Measurements from ENCODE around the gene GIT2. TPM values are rescaled to one million over a fixed set of nuclear protein-coding genes. Genes with fewer than 3 reads are reported as not detected.
"Not testable (repeated sequence)": the region's sequence is repeated elsewhere in the genome, so short reads cannot be mapped to it uniquely, and the experiment has no call there.

The GIT2 gene
- polyA plus RNA-seq, 4 donors = 26.5 to 55.1 (median 42.4) TPM

- no peak for DNase-seq (ENCODE audit: low read depth in 4 of 4, low spot score in 2 of 4)
These were observed 45.5 kb downstream of the GIT2 start for GRCh38 chr12:109950625-109951024.

- peak in 1 of 4 donors; percentile 53 for DNase-seq (ENCODE audit: low read depth in 4 of 4, low spot score in 2 of 4)
These were observed 47.1 kb downstream of the GIT2 start for GRCh38 chr12:109949089-109949488.

- DNase-seq (ENCODE audit: low read depth in 4 of 4, low spot score in 2 of 4) = no peak
These were observed 47.8 kb downstream of the GIT2 start for GRCh38 chr12:109948368-109948767.

GRCh38 chr12:109947521-109947920 is 48.6 kb downstream of the GIT2 start:
- DNase-seq (ENCODE audit: low read depth in 4 of 4, low spot score in 2 of 4) = no peak

- no peak for DNase-seq (ENCODE audit: low read depth in 4 of 4, low spot score in 2 of 4)
These were observed 49.3 kb downstream of the GIT2 start for GRCh38 chr12:109946913-109947312.

- DNase-seq (ENCODE audit: low read depth in 4 of 4, low spot score in 2 of 4) = no peak
These were observed 49.7 kb downstream of the GIT2 start for GRCh38 chr12:109946505-109946904.

GRCh38 chr12:109944561-109945359 is 51.4 kb downstream of the GIT2 start:
- no peak for DNase-seq (ENCODE audit: low read depth in 4 of 4, low spot score in 2 of 4)

- no peak for DNase-seq (ENCODE audit: low read depth in 4 of 4, low spot score in 2 of 4)
These were observed 52.4 kb downstream of the GIT2 start for GRCh38 chr12:109943811-109944210.

- DNase-seq (ENCODE audit: low read depth in 4 of 4, low spot score in 2 of 4) = no peak
These were observed 55.7 kb downstream of the GIT2 start for GRCh38 chr12:109940339-109940923.

GRCh38 chr12:109939504-109939903 is 56.7 kb downstream of the GIT2 start:
- DNase-seq (ENCODE audit: low read depth in 4 of 4, low spot score in 2 of 4) = no peak

- DNase-seq (ENCODE audit: low read depth in 4 of 4, low spot score in 2 of 4) = no peak
These were observed 57.2 kb downstream of the GIT2 start for GRCh38 chr12:109938947-109939346.

- DNase-seq (ENCODE audit: low read depth in 4 of 4, low spot score in 2 of 4) = no peak
These were observed 58.8 kb downstream of the GIT2 start for GRCh38 chr12:109937371-109937770.

GRCh38 chr12:109934026-109934425 is 62.1 kb downstream of the GIT2 start:
- DNase-seq (ENCODE audit: low read depth in 4 of 4, low spot score in 2 of 4) = no peak

GRCh38 chr12:109932878-109933503 is 63.2 kb downstream of the GIT2 start:
- no peak for DNase-seq (ENCODE audit: low read depth in 4 of 4, low spot score in 2 of 4)

- DNase-seq (ENCODE audit: low read depth in 4 of 4, low spot score in 2 of 4) = no peak
These were observed 65.0 kb downstream of the GIT2 start for GRCh38 chr12:109931143-109931542.

- no peak for DNase-seq (ENCODE audit: low read depth in 4 of 4, low spot score in 2 of 4)
These were observed 66.0 kb downstream of the GIT2 start for GRCh38 chr12:109930028-109930800.

- not testable (repeated sequence) for DNase-seq (ENCODE audit: low read depth in 4 of 4, low spot score in 2 of 4)
These were observed 66.8 kb downstream of the GIT2 start for GRCh38 chr12:109929326-109929725.

- DNase-seq (ENCODE audit: low read depth in 4 of 4, low spot score in 2 of 4) = no peak
These were observed 68.0 kb downstream of the GIT2 start for GRCh38 chr12:109928058-109928656.

GRCh38 chr12:109927622-109928021 is 68.5 kb downstream of the GIT2 start:
- no peak for DNase-seq (ENCODE audit: low read depth in 4 of 4, low spot score in 2 of 4)

GRCh38 chr12:109926488-109927210 is 69.5 kb downstream of the GIT2 start:
- DNase-seq (ENCODE audit: low read depth in 4 of 4, low spot score in 2 of 4) = no peak
